ENCODE data around the gene FAM32A.

- TF ChIP-seq CTBP1 (IDR thresholded peaks at IDR 0.05; ENCODE audit: borderline replicate concordance) (no peak), SP1 (IDR thresholded peaks at IDR 0.05) (no peak), L3MBTL2 (conservative IDR thresholded peaks at IDR 0.05) (no peak), ZNF384 (IDR thresholded peaks at IDR 0.05) (no peak), BHLHE40 (IDR thresholded peaks at IDR 0.05; ENCODE audit: borderline replicate concordance) (no peak), FOXK2 (IDR thresholded peaks at IDR 0.05) (no peak), FOXM1 (IDR thresholded peaks at IDR 0.05; ENCODE audit: borderline replicate concordance) (no peak), FOXA1 (IDR thresholded peaks at IDR 0.05) (no peak), PKNOX1 (IDR thresholded peaks at IDR 0.05) (no peak)
These were observed 41.9 kb downstream of the FAM32A start for GRCh38 chr19:16226878-16227836.

Measured in HEK293T (cell line).